Measurements from ENCODE around the gene MSI2.

Gene MSI2

GRCh38 chr17:57305144-57305728, 48.9 kb downstream of the MSI2 start:
- intact Hi-C loops (cut with DNase I): no loop called here
- no peak for DNase-seq

GRCh38 chr17:57305908-57306504, 49.7 kb downstream of the MSI2 start:
- intact Hi-C loops (cut with DNase I): no loop called here
- no peak for DNase-seq

GRCh38 chr17:57308543-57309186, 52.3 kb downstream of the MSI2 start:
- intact Hi-C loops (cut with DNase I): no loop called here
- DNase-seq: no peak

GRCh38 chr17:57309479-57309878, 53.2 kb downstream of the MSI2 start:
- intact Hi-C loops (cut with DNase I): no loop called here

GRCh38 chr17:57311281-57312216, 55.2 kb downstream of the MSI2 start:
- DNase-seq: no peak
- intact Hi-C loops (cut with DNase I): no loop called here

More at GRCh38 chr17:57309479-57309878, 53.2 kb downstream of the MSI2 start:
- no peak for DNase-seq

- DNase-seq: no peak
- intact Hi-C loops (cut with DNase I): no loop called here
Observed at GRCh38 chr17:57312242-57312641, 55.9 kb downstream of the MSI2 start.

- intact Hi-C loops (cut with DNase I): no loop called here
- no peak for DNase-seq
Observed at GRCh38 chr17:57313097-57313835, 56.9 kb downstream of the MSI2 start.

- intact Hi-C loops (cut with DNase I): no loop called here
- DNase-seq: no peak
Observed at GRCh38 chr17:57315061-57316015, 59.0 kb downstream of the MSI2 start.

GRCh38 chr17:57316361-57316760, 60.0 kb downstream of the MSI2 start:
- no peak for DNase-seq
- intact Hi-C loops (cut with DNase I): no loop called here

- DNase-seq: no peak
Observed at GRCh38 chr17:57317079-57317478, 60.8 kb downstream of the MSI2 start.

GRCh38 chr17:57318913-57319312, 62.6 kb downstream of the MSI2 start:
- DNase-seq: no peak
- intact Hi-C loops (cut with DNase I): no loop called here

More at GRCh38 chr17:57317079-57317478, 60.8 kb downstream of the MSI2 start:
- intact Hi-C loops (cut with DNase I): no loop called here

GRCh38 chr17:57319806-57320205, 63.5 kb downstream of the MSI2 start:
- intact Hi-C loops (cut with DNase I): no loop called here
- no peak for DNase-seq

GRCh38 chr17:57323391-57323790, 67.1 kb downstream of the MSI2 start:
- intact Hi-C loops (cut with DNase I): no loop called here
- no peak for DNase-seq

GRCh38 chr17:57324060-57324459, 67.7 kb downstream of the MSI2 start:
- no peak for DNase-seq
- intact Hi-C loops (cut with DNase I): no loop called here

GRCh38 chr17:57324631-57325030, 68.3 kb downstream of the MSI2 start:
- intact Hi-C loops (cut with DNase I): no loop called here
- DNase-seq: no peak

- DNase-seq: no peak
- intact Hi-C loops (cut with DNase I): no loop called here
Observed at GRCh38 chr17:57326336-57326735, 70.0 kb downstream of the MSI2 start.

- no peak for DNase-seq
- intact Hi-C loops (cut with DNase I): no loop called here
Observed at GRCh38 chr17:57326764-57327163, 70.4 kb downstream of the MSI2 start.
